OCI-LY3 (cell line): Measurements from ENCODE around the gene ELOVL2.

Source experiments
- H2AFZ ChIP-seq: fragments of 200-600, 300-600 bp; shearing (Covaris generic); 2 replicates; pipeline ENCODE4 v1.6.0; 2014; ENCODE audit warnings: antibody characterized with exemption, low read depth, low read length
- H3K27ac ChIP-seq: fragments of 200-600, 300-600 bp; sonication (generic); 2 replicates; pipeline ENCODE4 v1.5.1; 2014; ENCODE audit warnings: mild to moderate bottlenecking, low read length, moderate library complexity, mixed read lengths
- H3K27me3 ChIP-seq: fragments of 200-600, 300-600 bp; sonication (generic); 2 replicates; pipeline ENCODE4 v1.6.1; 2014; ENCODE audit warnings: low read depth, low read length, mixed read lengths
- H3K36me3 ChIP-seq: fragments of 200-600, 300-600 bp; sonication (generic); replicated peaks from 2 replicates; pipeline ENCODE3; 2014; ENCODE audit warnings: low read depth, low read length, mixed read lengths
- H3K4me1 ChIP-seq: fragments of 300-600, 200-600 bp; sonication (generic); 2 replicates; pipeline ENCODE4 v1.6.1; 2014; ENCODE audit warnings: low read length, mixed read lengths
- H3K4me2 ChIP-seq: fragments of 200-600, 300-600 bp; sonication (generic); 2 replicates; pipeline ENCODE4 v1.6.1; 2014; ENCODE audit warnings: low read length, mixed read lengths
- H3K4me3 ChIP-seq: fragments of 300-600, 200-600 bp; sonication (generic); 2 replicates; pipeline ENCODE4 v1.5.1; 2014; ENCODE audit warnings: antibody characterized with exemption, mild to moderate bottlenecking, low read length, moderate library complexity
- H3K79me2 ChIP-seq: fragments of 300-600, 200-600 bp; shearing (Covaris generic); 2 replicates; pipeline ENCODE4 v1.6.1; 2014; ENCODE audit warnings: mild to moderate bottlenecking, low read length, mixed read lengths
- H3K9ac ChIP-seq: fragments of 300-600, 200-600 bp; shearing (Covaris generic); 2 replicates; pipeline ENCODE4 v1.6.0; 2014; ENCODE audit warnings: mild to moderate bottlenecking, low read length, moderate library complexity
- H3K9me3 ChIP-seq: fragments of 200-600, 300-600 bp; shearing (Covaris generic); 2 replicates; pipeline ENCODE4 v1.6.1; 2014; ENCODE audit warnings: low read length, mixed read lengths; ENCODE audit not compliant: insufficient read depth
- H4K20me1 ChIP-seq: fragments of 200-600, 300-600 bp; sonication (generic); 2 replicates; pipeline ENCODE4 v1.6.1; 2016; ENCODE audit warnings: low read length, mixed read lengths; ENCODE audit not compliant: insufficient read depth
- EZH2phosphoT487 ChIP-seq: fragments of 200-600 bp; shearing (Covaris generic); IDR thresholded peaks from 2 replicates; pipeline ENCODE4 v1.6.1; 2018; ENCODE audit warnings: antibody characterized with exemption, mixed run types, low read depth
- TF ChIP-seq, protein P1 (sequence below): fragments of 200-600, 300-600 bp; sonication (generic); IDR thresholded peaks from 2 replicates; pipeline ENCODE4 v1.5.1; 2014; ENCODE audit warnings: antibody characterized with exemption, low read length, low read depth

ELOVL2 gene

DNA sequence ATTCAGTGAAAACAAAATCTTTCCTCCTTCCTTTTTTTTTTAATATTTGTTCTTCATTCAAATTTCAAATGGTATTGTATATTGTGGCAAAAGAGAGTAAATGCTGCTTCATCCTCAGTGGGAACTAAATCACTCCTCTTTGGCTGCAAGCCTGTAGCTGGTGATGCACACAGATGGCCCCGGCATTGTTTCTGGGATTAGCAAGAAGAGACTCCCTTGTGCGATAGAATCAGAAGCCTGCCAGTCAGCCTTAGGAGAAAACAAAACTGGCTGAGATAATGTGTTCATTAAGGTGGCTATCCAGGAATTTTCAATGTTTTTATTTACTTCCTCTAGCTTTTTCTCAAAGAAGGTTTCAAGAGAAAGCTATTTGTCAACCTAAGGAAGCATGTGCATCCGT is 20.7 kb upstream of the ELOVL2 start:
- no peak overlapping the region for H3K27ac ChIP-seq
- H4K20me1 ChIP-seq, result no peaks in the 10 kb centered on the region
- H3K9me3 ChIP-seq, result no peaks in the 10 kb centered on the region
- H2AFZ ChIP-seq, result no peak overlapping the region
- H3K4me1 ChIP-seq, result peaks cover 10% of the 10 kb centered on the region
- H3K4me2 ChIP-seq, result no peak overlapping the region
- no peaks in the 10 kb centered on the region for H3K79me2 ChIP-seq
- TF ChIP-seq, protein P1, sequence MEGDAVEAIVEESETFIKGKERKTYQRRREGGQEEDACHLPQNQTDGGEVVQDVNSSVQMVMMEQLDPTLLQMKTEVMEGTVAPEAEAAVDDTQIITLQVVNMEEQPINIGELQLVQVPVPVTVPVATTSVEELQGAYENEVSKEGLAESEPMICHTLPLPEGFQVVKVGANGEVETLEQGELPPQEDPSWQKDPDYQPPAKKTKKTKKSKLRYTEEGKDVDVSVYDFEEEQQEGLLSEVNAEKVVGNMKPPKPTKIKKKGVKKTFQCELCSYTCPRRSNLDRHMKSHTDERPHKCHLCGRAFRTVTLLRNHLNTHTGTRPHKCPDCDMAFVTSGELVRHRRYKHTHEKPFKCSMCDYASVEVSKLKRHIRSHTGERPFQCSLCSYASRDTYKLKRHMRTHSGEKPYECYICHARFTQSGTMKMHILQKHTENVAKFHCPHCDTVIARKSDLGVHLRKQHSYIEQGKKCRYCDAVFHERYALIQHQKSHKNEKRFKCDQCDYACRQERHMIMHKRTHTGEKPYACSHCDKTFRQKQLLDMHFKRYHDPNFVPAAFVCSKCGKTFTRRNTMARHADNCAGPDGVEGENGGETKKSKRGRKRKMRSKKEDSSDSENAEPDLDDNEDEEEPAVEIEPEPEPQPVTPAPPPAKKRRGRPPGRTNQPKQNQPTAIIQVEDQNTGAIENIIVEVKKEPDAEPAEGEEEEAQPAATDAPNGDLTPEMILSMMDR, result no peak
- no peak for TF ChIP-seq EZH2phosphoT487
- no peak overlapping the region for H3K4me3 ChIP-seq
- H3K9ac ChIP-seq, result no peak overlapping the region
- no peaks in the 10 kb centered on the region for H3K36me3 ChIP-seq
- no peaks in the 10 kb centered on the region for H3K27me3 ChIP-seq

DNA sequence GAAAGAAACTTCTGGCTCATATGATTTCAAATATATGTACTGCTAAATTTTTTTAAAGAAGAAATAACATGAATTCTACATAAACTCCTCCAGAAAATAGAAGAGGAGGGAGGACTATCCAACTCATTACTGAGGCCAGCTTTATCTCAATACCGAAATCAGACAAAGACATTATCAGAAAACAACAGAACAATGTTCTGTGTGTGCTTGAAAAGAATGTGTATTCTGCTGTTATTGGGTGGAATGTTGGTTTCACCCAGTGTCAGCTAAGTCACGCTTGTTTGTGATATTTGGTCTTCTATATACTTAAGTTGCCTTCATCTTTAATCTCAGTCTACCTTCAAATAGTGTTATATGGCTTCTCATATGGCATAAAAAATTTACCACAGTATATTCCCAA is 18.6 kb upstream of the ELOVL2 start:
- TF ChIP-seq, protein P1, result no peak
- no peak for TF ChIP-seq EZH2phosphoT487
- H3K27ac ChIP-seq, result no peak overlapping the region
- H3K36me3 ChIP-seq, result no peaks in the 10 kb centered on the region
- H3K4me3 ChIP-seq, result no peak overlapping the region
- H3K27me3 ChIP-seq, result no peaks in the 10 kb centered on the region
- H3K79me2 ChIP-seq, result no peaks in the 10 kb centered on the region
- no peak overlapping the region for H3K4me2 ChIP-seq
- no peak overlapping the region for H3K9ac ChIP-seq
- H3K4me1 ChIP-seq, result peaks cover 3% of the 10 kb centered on the region
- H2AFZ ChIP-seq, result no peak overlapping the region
- no peaks in the 10 kb centered on the region for H4K20me1 ChIP-seq
- H3K9me3 ChIP-seq, result no peaks in the 10 kb centered on the region

DNA sequence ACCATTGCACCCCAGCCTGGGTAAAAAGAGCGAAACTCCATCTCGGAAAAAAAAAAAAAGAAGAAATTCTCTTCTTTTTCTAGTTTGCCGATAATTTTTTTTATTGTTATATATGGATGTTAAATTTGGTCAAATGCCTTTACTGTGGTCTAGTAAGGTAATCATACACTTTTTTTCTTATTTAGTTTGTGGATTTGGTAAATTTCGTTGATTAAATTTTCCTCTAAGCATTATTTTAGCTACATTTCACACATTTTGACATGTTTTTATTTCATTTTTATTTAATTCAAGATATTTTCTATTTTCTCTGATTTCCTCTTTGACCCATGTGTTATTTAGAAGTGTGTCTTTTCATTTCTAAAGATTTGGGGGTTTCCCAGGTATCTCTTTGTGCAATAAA is 18.0 kb upstream of the ELOVL2 start:
- Histone ChIP-seq H3K27ac (no peak overlapping the region), H3K4me3 (no peak overlapping the region), H3K9ac (no peak overlapping the region), H3K4me1 (no peaks in the 10 kb centered on the region), H3K36me3 (no peaks in the 10 kb centered on the region), H2AFZ (no peak overlapping the region), H3K27me3 (no peaks in the 10 kb centered on the region), H3K79me2 (no peaks in the 10 kb centered on the region), H3K4me2 (no peak overlapping the region), H3K9me3 (no peaks in the 10 kb centered on the region), H4K20me1 (no peaks in the 10 kb centered on the region)
- TF ChIP-seq, protein P1, result no peak
- no peak for TF ChIP-seq EZH2phosphoT487

DNA sequence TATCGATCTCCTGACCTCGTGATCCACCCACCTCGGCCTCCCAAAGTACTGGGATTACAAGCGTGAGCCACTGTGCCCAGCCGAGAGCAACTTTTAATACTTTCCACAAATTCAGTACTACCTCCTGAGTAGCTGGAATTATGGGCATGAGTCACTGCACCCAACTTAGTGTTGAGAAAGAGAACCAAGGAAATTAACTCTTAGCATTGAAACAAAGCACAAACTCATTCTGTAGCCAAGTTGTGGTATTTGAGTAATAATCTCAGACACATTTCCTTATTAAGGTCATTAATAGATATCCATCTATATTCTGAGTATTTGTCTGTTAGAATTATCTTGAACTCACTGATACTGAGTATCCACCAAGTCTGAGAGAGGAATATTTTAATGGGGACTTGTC is 14.3 kb upstream of the ELOVL2 start:
- H3K36me3 ChIP-seq, result no peaks in the 10 kb centered on the region
- no peak overlapping the region for H3K27ac ChIP-seq
- H3K9me3 ChIP-seq, result no peaks in the 10 kb centered on the region
- no peaks in the 10 kb centered on the region for H3K79me2 ChIP-seq
- TF ChIP-seq, protein P1, result no peak
- TF ChIP-seq EZH2phosphoT487, result no peak
- no peak overlapping the region for H3K4me2 ChIP-seq
- no peak overlapping the region for H3K4me3 ChIP-seq
- no peaks in the 10 kb centered on the region for H3K4me1 ChIP-seq
- H3K9ac ChIP-seq, result no peak overlapping the region
- no peaks in the 10 kb centered on the region for H3K27me3 ChIP-seq
- H2AFZ ChIP-seq, result no peak overlapping the region
- H4K20me1 ChIP-seq, result no peaks in the 10 kb centered on the region
